Hippocampal formation (tissue), 2 donors: ENCODE results near the gene PTPRN2.
A peak's percentile ranks its signal among the peaks of the same experiment; 100 is the strongest.
"Not testable (repeated sequence)": the region's sequence is repeated elsewhere in the genome, so short reads cannot be mapped to it uniquely, and the experiment has no call there.

Experiments used
- DNase-seq, 2 donors: peaks; one replicate each; lab custom pipeline; 2025; lab: John Stamatoyannopoulos, UW

Gene PTPRN2

DNA sequence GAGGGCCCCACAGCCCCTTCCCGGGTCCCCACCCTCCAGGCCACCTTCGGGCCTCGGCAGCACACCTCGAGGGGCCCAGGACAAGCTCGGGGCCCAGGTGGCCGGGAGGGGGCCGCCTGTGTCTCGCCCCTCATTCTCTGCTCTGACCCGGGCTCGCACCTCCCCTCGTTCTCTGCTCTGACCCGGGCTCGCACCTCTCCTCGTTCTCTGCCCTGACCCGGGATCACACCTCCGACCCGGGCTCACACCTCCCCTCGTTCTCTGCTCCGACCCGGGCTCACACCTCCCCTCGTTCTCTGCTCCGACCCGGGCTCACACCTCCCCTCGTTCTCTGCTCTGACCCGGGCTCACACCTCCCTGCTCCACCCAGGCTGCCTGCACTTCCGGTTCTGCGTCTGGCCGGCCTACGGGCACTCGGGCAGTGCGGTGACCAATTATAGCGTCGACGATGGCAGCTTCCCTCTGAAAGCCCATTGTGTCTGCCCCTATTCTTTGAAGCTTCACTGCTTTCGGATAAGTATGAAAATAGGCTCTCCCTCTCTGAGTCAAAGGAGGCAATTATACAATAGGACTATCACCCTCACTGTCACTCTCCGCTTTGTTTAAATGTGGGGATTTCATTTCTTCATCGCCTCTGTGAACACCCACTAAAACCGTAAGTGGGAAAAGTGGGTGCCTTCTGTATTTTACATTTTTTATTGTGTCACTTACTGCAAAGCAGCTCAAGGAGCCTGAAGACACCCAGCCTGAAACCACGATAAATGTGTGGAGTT lies 793.5 kb downstream of the PTPRN2 start:
- DNase-seq = no peak

DNA sequence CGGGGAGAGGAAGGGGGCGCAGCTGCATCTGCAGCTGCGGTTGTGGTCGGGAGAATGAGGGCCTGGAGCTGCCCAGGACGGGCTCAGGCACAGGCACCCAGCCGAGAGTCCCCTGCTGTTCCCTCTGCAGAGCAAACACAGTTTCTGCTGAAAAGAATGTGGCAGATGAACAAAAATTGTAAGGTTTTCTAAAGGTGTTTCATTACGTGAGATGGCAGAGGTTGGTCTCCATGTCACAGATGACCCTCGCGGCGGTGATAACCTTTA lies 794.6 kb downstream of the PTPRN2 start:
- no peak for DNase-seq

DNA sequence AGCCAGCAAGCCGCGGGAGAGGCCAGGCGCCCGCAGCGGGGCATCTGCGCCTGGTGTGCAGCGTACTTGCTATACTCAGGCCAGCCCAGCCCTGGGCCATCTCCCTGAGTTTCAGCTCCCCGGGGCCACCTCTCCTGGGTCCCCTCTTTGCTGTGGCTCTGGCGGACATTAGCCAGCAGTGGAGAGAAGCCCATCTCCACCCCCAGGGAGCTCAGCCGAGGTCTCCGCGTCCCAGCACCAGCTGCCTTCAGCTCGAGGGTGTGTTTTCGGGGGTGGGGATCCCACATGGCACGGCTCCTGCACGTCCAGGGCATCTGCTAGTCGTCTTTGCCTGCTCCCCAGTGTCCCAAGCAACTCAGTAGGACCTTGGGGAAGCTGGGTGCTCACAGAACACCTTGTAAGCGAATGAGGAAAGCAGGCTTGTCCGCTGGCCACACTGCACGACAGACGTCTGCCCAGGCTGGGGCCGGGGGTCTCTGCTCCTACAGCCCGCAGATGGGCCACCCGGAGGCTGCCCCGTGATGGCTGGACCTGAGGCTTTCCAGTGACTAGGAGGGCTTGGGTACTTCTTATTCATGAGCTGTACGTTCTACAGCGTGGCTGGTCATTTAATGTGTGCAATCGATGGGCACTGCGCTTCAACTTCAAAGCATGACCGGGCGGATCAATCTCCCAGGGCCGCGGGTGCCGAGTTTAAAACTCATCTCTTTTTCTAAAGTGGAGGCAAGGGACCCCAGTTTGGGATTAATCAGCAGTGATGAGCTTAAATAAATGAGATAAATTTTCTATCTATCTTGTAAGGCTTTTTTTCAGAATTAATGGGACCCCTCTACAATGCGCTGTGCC lies 795.2 kb downstream of the PTPRN2 start:
- DNase-seq = no peak

DNA sequence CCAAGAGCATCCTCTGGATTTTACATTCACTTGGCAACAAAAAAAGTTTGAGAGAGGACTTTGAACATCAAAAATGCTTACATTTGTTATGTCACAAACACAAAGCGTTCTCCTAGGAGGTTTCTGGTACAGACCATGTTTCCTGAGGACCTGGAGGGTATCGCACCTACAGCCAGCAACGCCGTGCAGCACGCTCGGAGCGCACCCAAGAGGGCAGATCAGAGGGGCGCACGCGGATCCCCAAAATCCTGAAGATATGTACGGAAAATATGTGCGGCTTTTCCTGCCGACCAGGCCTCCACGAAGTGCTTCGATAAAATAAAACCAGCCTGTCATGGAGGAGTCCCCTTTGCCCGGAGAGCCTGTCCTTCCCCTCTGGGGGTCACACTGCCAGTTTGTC lies 796.0 kb downstream of the PTPRN2 start:
- no peak for DNase-seq

DNA sequence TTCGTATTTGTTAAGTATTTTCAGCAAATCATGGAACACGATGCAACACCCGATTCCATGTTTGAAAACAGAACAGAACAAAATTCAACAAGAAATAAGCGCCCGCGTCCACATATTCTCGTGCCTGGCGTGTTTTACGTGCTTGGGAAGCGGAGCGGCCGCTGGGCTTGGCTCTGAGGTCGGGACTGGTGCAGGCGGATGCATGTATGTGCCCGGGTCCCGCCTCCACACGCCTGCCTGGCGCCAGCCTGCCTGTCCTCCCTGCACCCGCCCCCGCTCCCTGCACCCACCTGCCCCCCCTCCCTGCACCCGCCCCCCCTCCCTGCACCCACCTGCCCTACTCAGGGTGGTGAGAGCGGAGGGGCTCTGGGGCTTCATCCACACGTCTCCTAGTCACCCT lies 796.4 kb downstream of the PTPRN2 start:
- DNase-seq = no peak

DNA sequence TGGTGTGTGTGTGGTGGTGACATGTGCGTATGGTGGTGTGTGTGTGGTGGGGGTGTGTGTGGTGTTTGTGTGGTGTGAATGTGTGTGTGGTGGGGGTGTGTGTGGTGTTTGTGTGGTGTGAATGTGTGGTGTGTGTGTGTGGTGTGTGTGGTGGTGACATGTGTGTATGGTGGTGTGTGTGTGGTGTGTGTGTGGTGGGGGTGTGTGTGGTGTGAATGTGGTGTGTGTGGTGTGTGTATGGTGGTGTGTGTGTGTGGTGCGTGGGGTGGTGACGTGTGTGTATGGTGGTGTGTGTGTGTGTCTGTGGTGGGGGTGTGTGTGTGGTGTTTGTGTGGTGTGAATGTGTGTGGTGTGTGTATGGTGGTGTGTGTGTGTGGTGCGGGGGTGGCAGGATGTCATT lies 797.7 kb downstream of the PTPRN2 start:
- no peak for DNase-seq

DNA sequence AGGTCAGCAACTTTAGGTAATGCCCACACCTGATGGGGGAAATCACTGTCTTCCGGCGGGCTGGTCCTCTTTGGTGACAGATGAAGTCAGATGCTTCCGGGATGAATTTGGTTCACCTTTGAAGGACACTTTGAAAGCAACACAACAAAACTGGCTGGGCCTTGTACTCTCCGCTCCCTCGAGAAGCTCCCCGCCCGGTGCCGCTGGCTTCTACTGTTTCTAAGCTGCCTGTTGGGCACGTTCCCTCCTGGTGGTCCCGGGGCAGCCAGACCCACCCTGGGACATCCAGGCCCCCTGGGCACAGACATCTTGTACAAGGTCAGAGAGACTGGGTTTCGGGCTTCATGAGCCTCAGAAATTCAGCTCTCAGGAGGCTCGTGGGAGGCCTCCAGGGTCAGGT lies 798.5 kb downstream of the PTPRN2 start:
- DNase-seq = no peak

DNA sequence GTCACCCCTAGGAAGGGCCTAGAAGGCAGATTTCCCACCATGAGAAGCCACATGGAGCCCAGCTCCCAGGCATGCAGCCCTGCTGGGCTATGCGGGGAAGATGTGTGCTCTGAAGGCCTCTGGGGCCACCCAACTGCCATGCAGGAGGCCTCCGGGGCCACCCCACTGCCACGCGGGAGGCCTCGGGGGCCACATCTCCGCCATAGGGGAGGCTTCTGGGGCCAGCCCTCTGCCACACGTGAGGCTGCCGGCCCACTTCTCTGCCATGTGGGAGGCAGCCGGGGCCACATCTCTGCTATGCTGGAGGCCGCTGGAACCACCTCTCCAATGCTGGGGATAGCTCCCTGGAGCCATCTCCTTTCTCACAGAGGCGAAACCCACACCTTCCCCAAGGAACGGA lies 799.0 kb downstream of the PTPRN2 start:
- DNase-seq = no peak

DNA sequence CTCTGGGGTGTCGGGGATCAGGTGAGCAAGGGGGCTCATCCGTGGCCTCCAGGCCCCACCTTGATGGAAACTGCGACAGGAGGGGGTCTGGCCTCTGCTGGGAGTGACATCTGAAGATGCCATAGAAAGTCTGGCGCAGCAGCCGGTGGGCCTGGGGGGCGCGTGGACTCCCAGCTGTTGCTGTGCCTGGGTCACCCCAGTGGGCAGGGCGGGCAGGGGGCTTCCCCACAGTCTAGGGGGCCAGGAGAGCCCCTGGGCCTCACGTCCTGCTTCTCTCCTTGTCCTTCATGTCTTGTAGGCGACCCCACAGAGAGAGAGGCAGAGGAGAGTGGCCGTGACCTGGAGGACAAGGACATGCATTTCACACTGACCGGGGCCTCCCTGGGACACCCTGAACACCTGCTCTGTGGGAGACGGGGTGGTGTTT lies 800.3 kb downstream of the PTPRN2 start:
- no peak for DNase-seq

DNA sequence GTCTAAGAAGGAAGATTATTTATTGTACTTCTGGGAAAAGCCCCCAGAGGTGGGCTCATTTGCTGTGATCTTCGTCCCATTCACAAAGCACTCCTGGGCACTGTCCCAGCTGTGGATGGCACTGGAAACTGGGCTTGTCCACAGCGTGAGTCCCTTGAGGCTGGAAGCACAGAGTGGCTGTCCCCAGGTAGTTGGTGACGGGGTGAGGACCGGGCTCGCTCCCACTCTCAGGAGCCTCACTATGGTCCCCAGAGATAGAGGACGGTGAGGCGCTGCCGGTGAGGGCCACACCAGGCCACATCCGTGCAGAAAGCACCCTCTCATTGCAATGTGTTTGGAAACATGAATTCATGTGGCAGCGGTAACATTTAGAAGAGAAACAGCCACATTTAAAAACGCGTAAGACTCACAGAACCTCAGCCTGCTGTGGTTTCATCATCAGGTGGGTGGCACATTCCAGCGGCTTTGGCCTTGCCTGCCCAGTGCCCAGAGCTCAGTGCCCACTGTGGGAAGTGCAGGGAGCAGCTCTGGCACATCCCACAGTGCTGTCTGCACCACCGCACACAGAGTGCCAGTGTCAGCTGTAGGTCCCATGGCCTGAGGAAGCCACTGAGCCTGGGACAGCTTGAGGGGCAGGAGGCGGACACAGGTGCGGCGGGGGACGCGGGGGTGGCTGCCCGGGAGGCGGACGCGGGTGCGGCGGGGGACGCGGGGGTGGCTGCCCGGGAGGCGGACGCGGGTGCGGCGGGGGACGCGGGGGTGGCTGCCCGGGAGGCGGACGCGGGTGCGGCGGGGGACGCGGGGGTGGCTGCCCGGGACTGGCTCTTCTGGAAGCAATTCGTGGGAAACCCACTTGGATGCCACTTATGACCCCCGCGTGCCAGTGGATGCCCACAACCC lies 801.0 kb downstream of the PTPRN2 start:
- no peak for DNase-seq

DNA sequence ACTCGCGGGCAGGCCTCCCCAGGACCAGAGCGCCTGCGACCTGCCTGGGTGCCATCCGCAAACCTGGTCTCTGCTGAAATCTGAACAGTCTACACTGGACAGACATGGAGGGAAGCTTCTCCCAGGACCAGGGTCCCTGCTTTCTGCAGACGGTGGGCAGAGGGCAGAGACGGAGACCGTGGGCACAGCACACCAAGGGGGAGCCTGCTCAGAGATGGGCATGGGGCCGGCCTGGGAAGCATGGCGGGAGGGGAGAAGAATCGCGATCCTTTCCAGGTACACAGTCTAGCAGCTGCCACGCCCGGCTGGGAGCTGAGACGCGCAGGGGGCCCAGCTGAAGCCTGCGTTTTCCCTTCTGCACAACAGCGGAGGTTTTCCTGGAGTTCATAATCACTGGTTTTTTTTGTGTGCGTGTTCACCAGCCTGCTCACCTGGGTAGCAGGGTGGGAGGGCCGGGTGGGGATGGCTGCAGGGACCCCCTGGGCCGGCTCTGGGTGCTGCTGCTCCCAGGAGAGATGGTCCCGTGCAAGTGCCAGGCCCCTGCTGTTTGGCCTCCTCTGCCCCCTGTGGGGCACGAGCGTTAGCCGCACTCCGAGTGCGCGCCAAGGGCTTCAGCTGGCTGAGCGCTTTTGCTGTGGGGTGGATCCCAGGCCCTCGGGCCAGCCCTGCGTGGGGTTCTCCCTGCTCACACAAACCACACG lies 802.0 kb downstream of the PTPRN2 start:
- DNase-seq = no peak

DNA sequence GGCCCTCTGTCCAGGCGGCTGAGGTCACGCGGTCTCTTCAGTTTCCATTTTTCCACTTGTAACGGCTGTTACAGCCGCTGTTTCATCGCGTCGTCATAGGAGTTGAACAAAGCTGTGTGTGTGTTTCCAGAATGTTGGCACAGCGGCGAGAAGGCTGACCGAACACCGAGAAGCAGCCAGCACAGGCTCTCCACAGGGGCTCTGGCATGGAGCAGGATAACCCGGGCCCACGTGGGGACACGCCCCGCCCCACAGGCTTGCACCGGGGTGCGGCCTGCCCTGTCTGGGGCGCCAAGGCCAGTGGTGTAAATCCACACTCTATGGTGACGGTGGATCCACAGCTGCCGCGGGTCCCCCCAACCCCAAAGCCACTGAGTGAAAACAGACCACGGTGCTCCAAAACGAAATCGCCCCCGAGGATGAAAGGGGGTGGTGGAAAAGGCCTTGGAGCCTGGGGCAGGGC lies 802.6 kb downstream of the PTPRN2 start:
- DNase-seq = peak; percentile 33 to 39

DNA sequence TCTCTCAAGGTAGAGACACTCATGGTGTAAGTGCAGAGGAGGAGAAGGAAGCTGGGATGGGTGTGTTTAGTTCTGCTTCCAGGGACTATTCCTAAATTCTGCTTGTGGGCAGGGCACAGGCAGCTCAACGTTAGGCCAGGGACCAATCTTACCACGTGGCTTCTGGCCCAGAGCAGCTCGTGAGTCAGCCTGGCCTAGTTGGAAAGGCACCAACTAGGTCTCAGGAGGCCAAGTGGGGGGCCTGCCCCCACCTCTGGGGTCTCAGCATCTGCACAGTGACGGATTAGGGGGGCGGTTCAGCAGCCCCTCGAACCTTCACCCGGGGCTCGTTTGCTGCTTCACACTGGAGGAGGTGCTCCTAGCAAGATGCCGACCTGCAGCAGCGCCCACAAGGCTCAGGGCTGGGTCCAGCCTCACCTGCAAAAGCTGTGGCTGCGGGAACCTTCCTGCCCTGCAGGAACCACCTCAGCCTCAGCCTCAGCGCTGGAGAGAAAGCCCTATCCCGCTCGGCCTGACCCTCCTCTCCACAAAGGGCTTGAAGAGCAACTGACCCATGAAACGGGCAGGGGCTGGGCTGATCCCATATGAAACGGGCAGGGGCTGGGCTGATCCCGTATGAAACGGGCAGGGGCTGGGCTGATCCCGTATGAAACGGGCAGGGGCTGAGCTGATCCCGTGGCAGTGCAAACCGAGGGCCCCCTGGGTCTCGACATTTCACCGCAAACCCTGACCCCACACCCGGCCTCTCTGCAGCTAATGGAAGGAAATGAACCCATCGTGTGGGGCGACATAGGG lies 803.4 kb downstream of the PTPRN2 start:
- DNase-seq = no peak

DNA sequence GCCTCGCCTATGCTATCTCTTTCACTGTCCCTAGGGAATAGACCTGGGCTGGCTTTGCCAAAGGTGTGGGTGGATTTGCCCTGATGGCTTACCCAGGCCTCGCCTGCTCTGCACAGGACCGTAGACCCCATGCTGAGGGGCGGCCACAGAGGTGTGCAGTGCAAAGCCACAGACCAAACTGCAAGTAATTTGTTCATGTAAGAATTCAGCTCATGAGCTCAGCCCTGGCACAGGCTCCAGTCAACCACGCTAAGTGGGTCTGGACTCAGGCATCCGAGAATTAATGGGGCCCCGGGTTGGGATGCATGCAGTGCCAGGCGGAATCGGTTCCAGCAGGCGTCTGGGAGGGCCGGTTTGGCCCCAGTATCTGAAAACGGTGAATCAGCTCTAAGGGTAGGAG lies 805.6 kb downstream of the PTPRN2 start:
- DNase-seq = peak in 1 of 2 donors; percentile 4

DNA sequence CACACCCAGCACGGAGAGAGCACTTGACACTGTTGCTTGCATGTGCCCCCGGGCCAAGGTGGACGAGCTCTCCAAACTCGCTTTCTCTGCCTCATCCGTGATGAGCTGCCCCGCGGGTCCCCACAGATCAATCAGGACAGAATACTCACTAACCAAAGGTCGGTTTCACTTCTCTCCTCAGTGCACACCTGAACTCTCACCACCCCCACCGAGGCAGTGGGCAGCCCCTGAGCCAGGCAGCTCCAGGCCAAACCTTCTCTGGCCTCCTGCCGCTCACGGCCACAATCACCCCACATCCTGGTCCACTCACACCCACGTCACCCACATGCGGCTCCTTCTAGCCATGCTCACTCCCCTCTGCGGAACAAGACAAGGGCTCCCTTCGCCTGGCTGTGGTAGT lies 806.9 kb downstream of the PTPRN2 start:
- no peak for DNase-seq

DNA sequence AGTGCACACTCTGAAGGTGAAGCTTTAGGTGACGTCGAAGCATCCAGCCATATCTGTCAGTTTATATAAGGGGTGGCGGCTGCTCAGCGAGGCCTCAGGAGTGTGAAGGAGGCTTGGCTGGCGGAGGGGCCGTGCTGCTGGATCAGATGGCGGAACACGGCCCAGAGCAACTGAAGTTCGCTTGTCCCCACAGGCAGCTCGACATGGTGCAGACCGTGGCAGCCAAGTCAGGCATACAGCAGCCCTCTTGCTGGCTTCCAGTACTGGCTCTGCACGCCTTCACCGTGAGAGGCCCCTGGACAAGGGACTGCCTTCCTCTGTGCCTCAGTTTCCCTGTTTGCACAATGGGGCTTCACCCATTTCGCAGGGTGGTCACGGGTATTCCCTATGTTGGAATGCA lies 807.3 kb downstream of the PTPRN2 start:
- DNase-seq = no peak

DNA sequence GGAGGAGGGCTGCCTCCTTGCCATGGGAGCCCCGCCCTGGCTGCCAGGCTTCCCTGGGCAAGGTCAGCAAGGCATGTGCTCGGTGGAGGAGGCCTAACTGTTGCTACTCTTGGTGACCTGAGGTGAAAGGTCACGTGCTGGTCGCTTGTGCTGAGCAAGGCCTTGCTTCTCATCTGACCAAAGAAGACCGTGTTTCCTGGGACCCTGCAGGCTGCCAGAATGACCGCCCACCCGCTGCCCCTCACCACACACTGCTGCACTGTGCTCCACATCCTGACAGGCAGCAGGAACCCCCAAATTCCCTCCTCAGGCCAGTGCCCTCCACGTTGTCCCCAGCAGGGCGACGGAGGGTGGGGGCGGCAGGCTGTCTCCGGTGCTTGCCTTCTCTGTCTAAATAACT lies 808.4 kb downstream of the PTPRN2 start:
- no peak for DNase-seq

DNA sequence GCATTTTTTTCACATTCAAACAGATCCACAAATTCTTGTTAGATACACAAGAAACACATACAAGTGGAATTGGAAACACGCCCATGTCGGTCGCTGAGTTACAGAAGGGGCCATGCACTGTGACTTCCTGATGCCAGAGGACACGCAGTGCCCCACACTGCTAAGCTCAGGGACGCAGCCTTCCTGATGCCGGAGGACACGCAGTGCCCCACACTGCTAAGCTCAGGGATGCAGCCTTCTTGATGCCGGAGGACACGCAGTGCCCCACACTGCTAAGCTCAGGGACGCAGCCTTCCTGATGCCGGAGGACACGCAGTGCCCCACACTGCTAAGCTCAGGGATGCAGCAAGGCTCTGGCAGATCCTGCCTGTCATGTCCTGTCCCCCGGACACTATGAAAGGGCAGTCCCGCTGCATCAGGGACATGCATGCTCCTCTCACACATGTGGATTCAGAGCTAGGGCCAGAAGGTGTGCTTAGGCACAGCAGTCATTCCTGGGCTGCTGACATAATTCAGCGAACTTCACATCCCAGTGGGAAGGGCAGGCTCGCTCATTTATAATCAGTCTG lies 810.3 kb downstream of the PTPRN2 start:
- not testable (repeated sequence) for DNase-seq

DNA sequence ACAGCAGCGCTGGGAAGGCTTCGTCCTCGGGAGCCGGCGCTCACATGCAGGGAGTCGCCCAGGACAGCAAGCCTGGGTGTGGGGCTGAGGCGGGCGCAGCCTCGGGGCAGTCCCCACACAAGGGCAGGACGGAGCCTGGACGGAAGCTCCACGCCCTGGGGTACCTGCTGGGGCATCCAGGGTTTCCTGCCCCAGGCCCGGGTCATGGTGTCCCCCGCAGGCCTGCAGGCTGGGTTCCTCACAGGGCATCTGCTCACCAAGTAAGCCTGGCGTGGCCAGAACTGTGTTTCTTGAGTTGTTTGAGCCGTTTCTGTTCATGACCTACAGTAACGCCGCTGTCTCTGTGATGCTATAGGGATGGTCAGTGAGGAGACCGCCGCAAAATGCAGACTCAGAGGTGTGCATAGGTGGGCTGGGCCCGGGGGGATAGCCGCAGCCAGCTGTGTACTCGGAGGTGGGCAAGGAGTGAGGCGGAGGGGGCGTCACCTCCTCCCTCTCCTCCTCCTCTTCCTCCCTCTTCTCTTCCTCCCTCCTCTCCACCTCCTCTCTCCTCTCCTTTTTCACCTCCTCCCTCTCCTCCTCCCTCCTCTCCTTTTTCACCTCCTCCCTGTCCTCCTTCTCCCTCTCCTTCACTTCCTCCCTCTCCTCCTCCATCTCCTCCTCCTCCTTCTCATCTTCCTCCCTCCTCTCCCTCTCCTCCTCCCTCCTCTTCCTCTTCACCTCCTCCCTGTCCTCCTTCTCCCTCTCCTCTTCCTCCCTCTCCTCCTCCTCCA lies 811.9 kb downstream of the PTPRN2 start:
- DNase-seq = no peak

DNA sequence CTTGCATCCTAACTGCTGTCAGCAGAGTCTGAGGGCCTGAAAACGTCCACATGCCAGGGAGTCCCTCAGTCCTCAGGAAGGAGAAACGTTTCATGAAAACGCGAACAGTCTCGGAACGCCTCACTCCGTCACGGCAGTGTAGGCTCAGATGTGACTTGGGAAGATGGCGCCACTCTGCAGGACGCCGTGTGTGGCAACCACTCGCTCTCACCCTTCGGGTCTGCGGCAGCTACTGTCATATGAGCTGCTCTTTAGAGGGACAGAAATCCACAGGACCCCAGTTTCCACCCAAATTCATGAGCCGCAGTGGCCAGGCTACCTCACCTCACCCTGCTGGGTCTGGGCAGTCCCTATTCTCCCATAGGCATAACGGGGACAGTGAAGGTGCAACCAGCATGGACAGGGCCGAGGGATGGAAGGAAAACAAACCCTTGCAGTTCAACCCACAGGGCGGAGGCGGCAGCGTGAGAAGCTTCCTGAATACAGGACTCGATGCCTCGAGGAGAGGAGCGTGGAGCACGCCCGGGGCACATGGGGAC lies 812.5 kb downstream of the PTPRN2 start:
- DNase-seq = no peak
